Prostate gland (tissue), 2 donors: ENCODE results near the gene ZNF835. TPM values are rescaled to one million over a fixed set of nuclear protein-coding genes. Genes with fewer than 3 reads are reported as not detected.

Experiments
- DNase-seq: peaks from one replicate; pipeline ENCODE4 v3.0.0-alpha.2; 2019; ENCODE audit warnings: low spot score
- H3K27ac ChIP-seq, 2 donors: fragments of 200-600 bp; sonication (generic); 2 replicates each; pipeline ENCODE4 v1.5.1; 2017 to 2019
- H3K27me3 ChIP-seq: fragments of 200-600 bp; sonication (generic); replicated peaks from 2 replicates; pipeline ENCODE4 v1.5.1; 2019; ENCODE audit not compliant: insufficient read depth
- H3K36me3 ChIP-seq, 2 donors: fragments of 200-600 bp; sonication (generic); 1 replicate in 1 of 2; 2 replicates in 1 of 2; pipeline versions ENCODE4 v1.5.1 to v1.8.1; 2017 to 2019
- H3K4me1 ChIP-seq: fragments of 200-600 bp; sonication (generic); replicated peaks from 2 replicates; pipeline ENCODE4 v1.5.1; 2019
- H3K4me3 ChIP-seq, 2 donors: fragments of 200-600 bp; sonication (generic); 2 replicates each; pipeline ENCODE4 v1.5.1; 2017 to 2019
- H3K9me3 ChIP-seq: fragments of 200-600 bp; sonication (generic); 2 replicates; pipeline ENCODE4 v1.5.1; 2017
- CTCF ChIP-seq, 4 experiments: fragments of 200-600 bp in 2 of 4; fragments of 450-650 bp in 2 of 4; sonication (generic) in 2 of 4; IDR thresholded peaks; 1 replicate in 3 of 4; 2 replicates in 1 of 4; pipeline ENCODE4 v1.5.1; 2016 to 2019; ENCODE audit warnings: antibody characterized with exemption in 4 of 4, mild to moderate bottlenecking in 2 of 4, moderate library complexity in 2 of 4
- POLR2A ChIP-seq: fragments of 450-650 bp; IDR thresholded peaks from one replicate; pipeline ENCODE4 v1.6.1; 2016; ENCODE audit warnings: antibody characterized with exemption, mild to moderate bottlenecking
- POLR2AphosphoS5 ChIP-seq: sonication (generic); formaldehyde crosslinking; IDR thresholded peaks from one replicate; pipeline ENCODE4 v1.6.1; 2017; ENCODE audit warnings: antibody characterized with exemption
- WGBS: methylation state at CpG from one replicate; pipeline ENCODE4 v1.1.5; 2018; 5-methylcytosine and 5-hydroxymethylcytosine counted together
- intact Hi-C: fragments of 100-400 bp; cut with DNase I; formaldehyde crosslinking; loops from one replicate; pipeline ENCODE4 v1.14.2; 2022
- total RNA-seq, 2 donors: library from RNA; depleted of rRNA; stranded (reverse); fragments of >200 nt; gene quantifications; one replicate each; pipeline ENCODE4 v1.1.0, GENCODE V29; 2016

The ZNF835 gene
- total RNA-seq, 2 donors from 2014 or later = 2.5 to 4.5 TPM

- Histone ChIP-seq H3K36me3 (no peaks in the 10 kb centered on the region), H3K4me1 (no peaks in the 10 kb centered on the region), H3K27ac (no peak overlapping the region), H3K9me3 (no peaks in the 10 kb centered on the region), H3K4me3 (no peak overlapping the region), H3K27me3 (no peaks in the 10 kb centered on the region)
- intact Hi-C loops = no loop called here
- DNase-seq = no peak
- WGBS = 67% methylated on average over 3 of the region's 3 CpGs
- TF ChIP-seq POLR2A = no peak
- TF ChIP-seq POLR2AphosphoS5 = no peak
- no peak for TF ChIP-seq CTCF (IDR thresholded peaks at IDR 0.05)
These were observed 36.3 kb upstream of the ZNF835 start for GRCh38 chr19:56707821-56708220.

- TF ChIP-seq CTCF (IDR thresholded peaks at IDR 0.05) = no peak
- TF ChIP-seq POLR2AphosphoS5 = no peak
- no peak for TF ChIP-seq POLR2A
- no peak overlapping the region for H3K27ac ChIP-seq
- WGBS = 52% methylated on average over 1 of the region's 1 CpG
- intact Hi-C loops = no loop called here
- DNase-seq = no peak
- H3K36me3 ChIP-seq = no peaks in the 10 kb centered on the region
- H3K4me1 ChIP-seq = no peaks in the 10 kb centered on the region
- H3K4me3 ChIP-seq = no peak overlapping the region
- no peaks in the 10 kb centered on the region for H3K27me3 ChIP-seq
- no peaks in the 10 kb centered on the region for H3K9me3 ChIP-seq
These were observed 34.4 kb upstream of the ZNF835 start for GRCh38 chr19:56705939-56706338.

- Histone ChIP-seq H3K36me3 (no peaks in the 10 kb centered on the region), H3K4me1 (no peaks in the 10 kb centered on the region), H3K27ac (no peak overlapping the region), H3K9me3 (no peaks in the 10 kb centered on the region), H3K27me3 (no peaks in the 10 kb centered on the region), H3K4me3 (no peak overlapping the region)
- intact Hi-C loops = no loop called here
- WGBS = 48% methylated on average over 1 of the region's 1 CpG
- DNase-seq = no peak
- TF ChIP-seq POLR2A = no peak
- no peak for TF ChIP-seq CTCF (IDR thresholded peaks at IDR 0.05)
- no peak for TF ChIP-seq POLR2AphosphoS5
These were observed 30.3 kb upstream of the ZNF835 start for GRCh38 chr19:56701895-56702294.

- Histone ChIP-seq H3K27ac (no peak overlapping the region), H3K9me3 (no peaks in the 10 kb centered on the region), H3K36me3 (no peaks in the 10 kb centered on the region), H3K4me1 (no peaks in the 10 kb centered on the region), H3K27me3 (no peaks in the 10 kb centered on the region), H3K4me3 (no peak overlapping the region)
- TF ChIP-seq CTCF (IDR thresholded peaks at IDR 0.05) (no peak), POLR2A (no peak), POLR2AphosphoS5 (no peak)
- intact Hi-C loops = no loop called here
- WGBS = 78% methylated on average over 3 of the region's 3 CpGs
- no peak for DNase-seq
These were observed 28.0 kb upstream of the ZNF835 start for GRCh38 chr19:56699552-56699951.

GRCh38 chr19:56692206-56692895, 20.8 kb upstream of the ZNF835 start:
- Histone ChIP-seq H3K27me3 (no peaks in the 10 kb centered on the region), H3K36me3 (no peaks in the 10 kb centered on the region)
- intact Hi-C loops = no loop called here

More at GRCh38 chr19:56692206-56692895, 20.8 kb upstream of the ZNF835 start:
- Histone ChIP-seq H3K4me3 (no peak overlapping the region), H3K4me1 (no peaks in the 10 kb centered on the region), H3K27ac (no peak overlapping the region), H3K9me3 (no peaks in the 10 kb centered on the region)
- TF ChIP-seq POLR2AphosphoS5 = no peak
- TF ChIP-seq POLR2A = no peak
- no peak for TF ChIP-seq CTCF (IDR thresholded peaks at IDR 0.05)
- 64% methylated on average over 8 of the region's 8 CpGs for WGBS
- DNase-seq = no peak
